ENCODE data around the gene PTDSS2. TPM values are rescaled to one million over a fixed set of nuclear protein-coding genes. Genes with fewer than 3 reads are reported as not detected.
"Not testable (repeated sequence)": the region's sequence is repeated elsewhere in the genome, so short reads cannot be mapped to it uniquely, and the experiment has no call there.

Gene PTDSS2
- total and polyA plus RNA-seq, 4 donors: 10.1 to 47.6 (median 26.7) TPM

DNA sequence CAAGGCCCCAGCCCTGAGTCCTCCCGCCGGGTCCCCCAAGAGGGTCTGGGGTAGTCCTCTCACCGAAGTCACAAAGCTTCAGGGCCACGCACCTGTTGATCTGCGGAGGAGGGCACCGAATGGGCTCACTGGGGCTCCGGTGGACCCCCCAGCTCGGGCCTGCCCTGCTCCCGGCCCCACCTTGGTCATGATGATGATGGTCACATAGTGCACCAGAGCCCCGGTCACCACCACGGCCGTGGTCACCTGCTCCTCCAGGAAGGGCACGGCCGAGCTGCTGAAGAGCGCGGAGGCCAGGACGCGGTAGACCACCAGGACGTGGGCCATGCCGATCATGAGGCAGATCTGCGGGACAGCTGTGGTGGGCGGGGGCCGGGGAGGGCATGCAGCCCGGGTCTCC, 21.8 kb upstream of the PTDSS2 start:
- ATAC-seq (ENCODE audit: low FRiP score): no peak
- Histone ChIP-seq H3K36me3 (ENCODE audit: control insufficient read depth in 1 of 2, insufficient read depth in 2 of 2, low read length in 1 of 2) (no peaks in the 10 kb centered on the region), H3K27ac (ENCODE audit: low read depth in 1 of 2, low read length in 2 of 2) (no peak overlapping the region), H3K4me1 (ENCODE audit: control insufficient read depth in 1 of 2, insufficient read depth in 2 of 2, low read length in 2 of 2) (no peaks in the 10 kb centered on the region), H3K4me3 (ENCODE audit: low read length in 2 of 2) (no peak overlapping the region), H3K9me3 (ENCODE audit: control insufficient read depth, low read length) (no peaks in the 10 kb centered on the region), H3K27me3 (ENCODE audit: control insufficient read depth in 1 of 2, insufficient read depth in 2 of 2, low read length in 1 of 2) (no peaks in the 10 kb centered on the region)
- intact Hi-C loops (cut with DNase I): no loop called here
- WGBS, 2 donors: 90 to 94% methylated on average over 24 of the region's 24 CpGs
- DNase-seq: peak in 1 of 2 donors; percentile 38

DNA sequence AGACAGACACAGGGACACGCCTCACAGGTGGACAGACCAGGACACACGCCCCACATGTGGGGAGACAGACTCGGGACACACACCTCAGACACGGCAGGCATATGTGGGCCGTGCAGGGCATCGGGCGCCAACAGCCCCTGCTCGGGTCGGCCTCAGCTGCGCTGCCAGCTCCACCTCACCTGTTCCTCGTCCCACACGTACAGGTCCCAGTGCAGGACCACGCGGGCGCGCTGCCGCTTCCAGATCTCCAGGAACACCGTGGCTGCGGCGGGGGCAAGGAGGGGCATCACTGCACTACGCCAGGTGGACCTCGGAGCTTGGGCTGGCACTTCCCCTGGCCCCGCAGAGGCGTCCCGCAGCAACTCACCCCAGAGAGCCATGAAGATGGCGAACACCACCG, 20.7 kb upstream of the PTDSS2 start:
- 88 to 92% methylated on average over 27 of the region's 27 CpGs for WGBS, 2 donors
- no peaks in the 10 kb centered on the region for H3K4me1 ChIP-seq (ENCODE audit: control insufficient read depth in 1 of 2, insufficient read depth in 2 of 2, low read length in 2 of 2)
- peak in 1 of 2 donors; percentile 33 for DNase-seq
- no peaks in the 10 kb centered on the region for H3K9me3 ChIP-seq (ENCODE audit: control insufficient read depth, low read length)
- H3K27ac ChIP-seq (ENCODE audit: low read depth in 1 of 2, low read length in 2 of 2): no peak overlapping the region
- H3K36me3 ChIP-seq (ENCODE audit: control insufficient read depth in 1 of 2, insufficient read depth in 2 of 2, low read length in 1 of 2): no peaks in the 10 kb centered on the region
- intact Hi-C loops (cut with DNase I): no loop called here
- no peak overlapping the region for H3K4me3 ChIP-seq (ENCODE audit: low read length in 2 of 2)
- no peaks in the 10 kb centered on the region for H3K27me3 ChIP-seq (ENCODE audit: control insufficient read depth in 1 of 2, insufficient read depth in 2 of 2, low read length in 1 of 2)
- no peak for ATAC-seq (ENCODE audit: low FRiP score)

DNA sequence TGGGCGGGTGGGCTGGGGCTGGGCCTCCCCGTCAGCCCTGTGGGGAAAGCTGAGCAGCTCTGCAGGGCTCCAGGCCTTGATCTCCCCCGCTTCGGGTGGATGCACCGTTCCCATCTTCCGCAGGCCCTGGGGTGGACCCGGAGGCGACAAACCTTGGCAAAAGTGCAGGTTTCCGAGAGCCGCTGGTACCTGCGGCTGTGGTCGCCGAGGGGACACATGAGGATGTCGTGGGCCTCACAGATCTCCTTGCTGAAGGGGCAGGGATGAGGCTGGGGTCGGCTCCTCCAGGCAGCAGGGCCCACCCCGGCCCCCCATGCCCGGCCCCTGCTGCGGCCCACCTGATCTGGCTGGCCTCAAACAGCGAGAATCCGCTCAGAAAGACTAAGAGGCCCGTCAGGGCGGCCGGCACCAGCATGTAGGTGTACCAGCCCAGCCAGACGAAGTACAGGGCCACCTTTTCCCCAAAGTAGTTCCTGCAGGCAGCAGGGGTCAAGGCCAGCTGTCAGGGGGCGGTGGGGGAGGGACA, 20.1 kb upstream of the PTDSS2 start:
- WGBS, 2 donors: 36 to 55% methylated on average over 23 to 25 of the region's 25 CpGs
- ATAC-seq (ENCODE audit: low FRiP score): no peak

DNA sequence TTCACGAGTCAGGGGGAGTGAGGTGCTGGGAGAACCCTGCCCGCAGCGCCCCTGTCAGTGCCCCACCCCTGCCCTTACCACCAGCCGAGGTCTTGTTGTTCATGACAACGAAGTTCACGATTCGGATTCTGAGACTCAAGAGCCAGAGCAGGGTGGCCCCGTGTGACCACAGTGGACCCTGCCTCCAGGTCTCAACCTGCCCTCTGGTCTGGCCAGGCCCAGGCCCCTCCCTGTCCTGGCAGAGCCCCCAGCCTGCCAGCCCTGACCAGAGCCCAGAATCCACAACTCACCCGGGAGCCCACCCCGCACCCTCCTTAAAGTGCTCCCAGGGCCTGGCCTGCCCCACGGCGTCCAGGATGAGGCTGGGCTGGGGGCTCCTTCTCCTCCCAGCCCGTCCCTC, 18.2 kb upstream of the PTDSS2 start:
- WGBS, 2 donors: 84 to 86% methylated on average over 13 of the region's 13 CpGs
- no peaks in the 10 kb centered on the region for H3K27me3 ChIP-seq (ENCODE audit: control insufficient read depth in 1 of 2, insufficient read depth in 2 of 2, low read length in 1 of 2)

More for the DNA sequence above, 20.1 kb upstream of the PTDSS2 start:
- Histone ChIP-seq H3K4me3 (ENCODE audit: low read length in 2 of 2) (no peak overlapping the region), H3K27ac (ENCODE audit: low read depth in 1 of 2, low read length in 2 of 2) (no peak overlapping the region), H3K4me1 (ENCODE audit: control insufficient read depth in 1 of 2, insufficient read depth in 2 of 2, low read length in 2 of 2) (no peaks in the 10 kb centered on the region), H3K9me3 (ENCODE audit: control insufficient read depth, low read length) (no peaks in the 10 kb centered on the region), H3K27me3 (ENCODE audit: control insufficient read depth in 1 of 2, insufficient read depth in 2 of 2, low read length in 1 of 2) (no peaks in the 10 kb centered on the region), H3K36me3 (ENCODE audit: control insufficient read depth in 1 of 2, insufficient read depth in 2 of 2, low read length in 1 of 2) (no peaks in the 10 kb centered on the region)
- DNase-seq: peak in 1 of 2 donors; percentile 40
- intact Hi-C loops (cut with DNase I): no loop called here

DNA sequence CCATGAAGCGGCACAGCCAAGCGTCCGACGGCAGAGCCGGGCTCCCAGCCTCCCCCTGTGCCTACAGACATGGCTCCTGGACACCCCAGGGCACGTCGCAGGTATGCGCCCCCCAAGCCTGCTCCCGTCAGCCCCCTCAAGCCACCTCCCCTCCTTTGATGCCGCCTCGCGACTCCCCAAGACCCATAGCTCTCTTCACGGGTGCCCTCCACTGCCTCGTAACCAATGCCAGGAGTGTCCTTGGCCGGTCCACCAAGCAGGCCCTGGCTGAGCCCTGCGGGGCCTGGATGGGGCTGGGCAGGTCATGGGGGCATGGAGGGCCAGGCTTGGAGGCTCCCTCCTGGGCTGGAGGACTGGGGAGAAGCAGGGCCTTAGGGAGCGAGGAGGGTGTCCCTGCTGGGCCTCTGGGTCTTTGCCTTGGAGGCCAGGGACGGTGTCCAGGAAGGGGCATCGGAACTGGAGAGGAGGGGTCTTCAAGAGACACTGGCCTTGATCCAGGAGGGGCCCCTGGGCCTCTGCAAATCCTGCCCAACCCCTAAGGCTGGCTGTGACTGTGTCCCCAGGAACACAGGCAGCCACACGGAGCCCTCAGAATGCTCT, 17.5 kb upstream of the PTDSS2 start:
- 89 to 92% methylated on average over 18 to 20 of the region's 20 CpGs for WGBS, 2 donors
- ATAC-seq (ENCODE audit: low FRiP score): no peak
- Histone ChIP-seq H3K27me3 (ENCODE audit: control insufficient read depth in 1 of 2, insufficient read depth in 2 of 2, low read length in 1 of 2) (no peaks in the 10 kb centered on the region), H3K4me1 (ENCODE audit: control insufficient read depth in 1 of 2, insufficient read depth in 2 of 2, low read length in 2 of 2) (no peaks in the 10 kb centered on the region), H3K27ac (ENCODE audit: low read depth in 1 of 2, low read length in 2 of 2) (no peak overlapping the region), H3K4me3 (ENCODE audit: low read length in 2 of 2) (no peak overlapping the region), H3K9me3 (ENCODE audit: control insufficient read depth, low read length) (no peaks in the 10 kb centered on the region), H3K36me3 (ENCODE audit: control insufficient read depth in 1 of 2, insufficient read depth in 2 of 2, low read length in 1 of 2) (no peaks in the 10 kb centered on the region)
- intact Hi-C loops (cut with DNase I): no loop called here
- DNase-seq: no peak

More for the DNA sequence above, 18.2 kb upstream of the PTDSS2 start:
- no peaks in the 10 kb centered on the region for H3K4me1 ChIP-seq (ENCODE audit: control insufficient read depth in 1 of 2, insufficient read depth in 2 of 2, low read length in 2 of 2)
- H3K27ac ChIP-seq (ENCODE audit: low read depth in 1 of 2, low read length in 2 of 2): no peak overlapping the region
- ATAC-seq (ENCODE audit: low FRiP score): no peak
- no peak for DNase-seq
- H3K4me3 ChIP-seq (ENCODE audit: low read length in 2 of 2): no peak overlapping the region
- H3K36me3 ChIP-seq (ENCODE audit: control insufficient read depth in 1 of 2, insufficient read depth in 2 of 2, low read length in 1 of 2): no peaks in the 10 kb centered on the region
- H3K9me3 ChIP-seq (ENCODE audit: control insufficient read depth, low read length): no peaks in the 10 kb centered on the region
- intact Hi-C loops (cut with DNase I): no loop called here

DNA sequence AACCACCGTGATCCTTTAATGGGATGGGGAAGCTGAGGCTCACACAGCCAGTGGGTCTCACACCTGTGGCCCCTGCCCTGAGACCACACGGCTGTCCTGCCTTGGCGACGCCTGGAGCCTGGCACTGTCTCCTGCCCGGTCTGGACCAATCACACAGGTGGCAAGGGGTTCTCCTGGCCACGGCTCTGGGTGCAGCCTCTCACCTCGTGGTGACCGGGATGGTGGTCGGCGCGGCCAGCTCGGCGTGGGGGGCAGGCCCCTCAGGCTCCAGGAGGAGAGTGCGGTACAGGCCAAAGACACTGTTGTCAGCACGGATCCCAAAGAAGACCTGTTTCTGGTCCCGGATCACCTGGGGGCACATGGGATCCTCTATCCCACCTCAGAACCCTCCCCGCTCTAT, 17.0 kb upstream of the PTDSS2 start:
- no peaks in the 10 kb centered on the region for H3K27me3 ChIP-seq (ENCODE audit: control insufficient read depth in 1 of 2, insufficient read depth in 2 of 2, low read length in 1 of 2)
- WGBS, 2 donors: 90 to 91% methylated on average over 17 of the region's 17 CpGs
- no peak for ATAC-seq (ENCODE audit: low FRiP score)
- no peaks in the 10 kb centered on the region for H3K4me1 ChIP-seq (ENCODE audit: control insufficient read depth in 1 of 2, insufficient read depth in 2 of 2, low read length in 2 of 2)
- H3K36me3 ChIP-seq (ENCODE audit: control insufficient read depth in 1 of 2, insufficient read depth in 2 of 2, low read length in 1 of 2): no peaks in the 10 kb centered on the region
- peak in 1 of 2 donors; percentile 30 for DNase-seq
- no peaks in the 10 kb centered on the region for H3K9me3 ChIP-seq (ENCODE audit: control insufficient read depth, low read length)
- intact Hi-C loops (cut with DNase I): no loop called here
- H3K4me3 ChIP-seq (ENCODE audit: low read length in 2 of 2): no peak overlapping the region
- no peak overlapping the region for H3K27ac ChIP-seq (ENCODE audit: low read depth in 1 of 2, low read length in 2 of 2)

DNA sequence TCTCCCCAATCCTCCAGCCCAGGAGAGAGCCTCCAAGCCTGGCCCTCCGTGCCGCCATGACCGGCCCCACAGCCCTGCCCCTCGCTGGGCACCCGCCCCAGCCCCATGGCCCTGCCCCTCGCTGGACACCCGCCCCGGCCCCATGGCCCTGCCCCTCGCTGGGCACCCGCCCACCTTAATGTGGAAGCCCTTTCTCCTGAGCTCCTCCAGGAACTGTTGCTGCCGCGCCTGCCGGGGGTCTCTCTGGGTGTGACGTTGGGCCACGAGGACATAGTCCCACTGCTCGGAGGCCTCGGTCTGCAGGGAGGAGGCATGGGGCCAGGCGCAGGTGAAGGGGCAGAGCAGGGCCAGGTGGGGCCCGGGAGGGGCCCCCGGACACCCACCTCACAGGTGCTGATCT, 16.4 kb upstream of the PTDSS2 start:
- H3K9me3 ChIP-seq (ENCODE audit: control insufficient read depth, low read length): no peaks in the 10 kb centered on the region
- ATAC-seq (ENCODE audit: low FRiP score) (no peak), DNase-seq (peak in 1 of 2 donors; percentile 48)
- no peak overlapping the region for H3K4me3 ChIP-seq (ENCODE audit: low read length in 2 of 2)
- no peaks in the 10 kb centered on the region for H3K27me3 ChIP-seq (ENCODE audit: control insufficient read depth in 1 of 2, insufficient read depth in 2 of 2, low read length in 1 of 2)
- intact Hi-C loops (cut with DNase I): no loop called here
- H3K36me3 ChIP-seq (ENCODE audit: control insufficient read depth in 1 of 2, insufficient read depth in 2 of 2, low read length in 1 of 2): no peaks in the 10 kb centered on the region
- 81 to 86% methylated on average over 14 to 20 of the region's 20 CpGs for WGBS, 2 donors
- no peak overlapping the region for H3K27ac ChIP-seq (ENCODE audit: low read depth in 1 of 2, low read length in 2 of 2)
- H3K4me1 ChIP-seq (ENCODE audit: control insufficient read depth in 1 of 2, insufficient read depth in 2 of 2, low read length in 2 of 2): no peaks in the 10 kb centered on the region

DNA sequence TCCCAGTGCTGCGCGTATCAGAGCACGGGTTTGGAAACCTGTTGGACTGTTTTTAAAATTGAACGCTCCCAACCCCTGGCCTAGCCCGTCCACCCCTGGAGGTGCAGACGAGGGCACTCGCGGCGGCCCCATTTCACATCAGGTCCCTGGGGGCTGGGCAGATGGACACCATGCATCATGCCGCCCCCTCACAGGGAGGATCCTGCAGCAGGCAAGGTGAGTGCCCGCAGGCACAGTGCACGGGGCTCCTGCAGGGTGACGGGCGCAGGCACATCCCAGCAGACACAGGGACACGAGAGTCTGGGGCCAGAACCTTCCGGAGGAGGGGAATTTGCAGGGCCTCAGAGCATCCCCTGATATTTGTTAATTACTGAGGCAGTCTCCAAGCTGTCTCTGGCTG, 15.6 kb upstream of the PTDSS2 start:
- Histone ChIP-seq H3K9me3 (ENCODE audit: control insufficient read depth, low read length) (no peaks in the 10 kb centered on the region), H3K4me3 (ENCODE audit: low read length in 2 of 2) (no peak overlapping the region), H3K36me3 (ENCODE audit: control insufficient read depth in 1 of 2, insufficient read depth in 2 of 2, low read length in 1 of 2) (no peaks in the 10 kb centered on the region), H3K27ac (ENCODE audit: low read depth in 1 of 2, low read length in 2 of 2) (no peak overlapping the region), H3K27me3 (ENCODE audit: control insufficient read depth in 1 of 2, insufficient read depth in 2 of 2, low read length in 1 of 2) (no peaks in the 10 kb centered on the region), H3K4me1 (ENCODE audit: control insufficient read depth in 1 of 2, insufficient read depth in 2 of 2, low read length in 2 of 2) (no peaks in the 10 kb centered on the region)
- DNase-seq (peak in 1 of 2 donors; percentile 42), ATAC-seq (ENCODE audit: low FRiP score) (no peak)
- WGBS, 2 donors: 82 to 86% methylated on average over 16 of the region's 16 CpGs
- intact Hi-C loops (cut with DNase I): no loop called here

DNA sequence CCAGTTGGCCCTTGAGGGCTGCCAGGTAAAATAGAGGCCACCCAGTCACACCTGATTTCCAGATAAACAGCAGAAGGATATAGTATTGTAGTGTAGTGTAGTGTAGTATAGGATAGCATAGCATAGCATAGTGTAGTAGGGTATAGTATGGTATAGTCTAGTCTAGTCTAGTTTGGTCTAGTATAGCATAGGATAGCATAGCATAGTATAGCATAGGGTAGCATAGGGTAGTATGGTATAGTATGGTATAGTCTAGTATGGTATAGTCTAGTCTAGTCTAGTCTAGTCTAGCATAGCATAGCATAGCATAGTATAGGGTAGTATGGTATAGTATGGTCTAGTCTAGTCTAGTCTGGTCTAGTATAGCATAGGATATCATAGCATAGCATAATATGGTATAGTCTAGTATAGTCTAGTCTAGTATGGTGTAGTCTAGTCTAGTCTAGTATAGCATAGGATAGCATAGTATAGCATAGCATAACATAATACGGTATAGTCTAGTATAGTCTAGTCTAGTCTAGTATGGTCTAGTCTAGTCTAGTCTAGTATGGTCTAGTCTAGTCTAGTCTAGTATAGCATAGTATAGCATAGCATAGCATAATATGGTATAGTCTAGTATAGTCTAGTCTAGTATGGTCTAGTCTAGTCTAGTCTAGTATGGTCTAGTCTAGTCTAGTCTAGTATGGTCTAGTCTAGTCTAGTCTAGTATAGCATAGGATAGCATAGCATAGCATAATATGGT, 14.9 kb upstream of the PTDSS2 start:
- DNase-seq; H3K36me3 ChIP-seq (ENCODE audit: control insufficient read depth in 1 of 2, insufficient read depth in 2 of 2, low read length in 1 of 2); H3K4me3 ChIP-seq (ENCODE audit: low read length in 2 of 2); intact Hi-C loops (cut with DNase I); H3K4me1 ChIP-seq (ENCODE audit: control insufficient read depth in 1 of 2, insufficient read depth in 2 of 2, low read length in 2 of 2); H3K27me3 ChIP-seq (ENCODE audit: control insufficient read depth in 1 of 2, insufficient read depth in 2 of 2, low read length in 1 of 2); ATAC-seq (ENCODE audit: low FRiP score); H3K27ac ChIP-seq (ENCODE audit: low read depth in 1 of 2, low read length in 2 of 2); H3K9me3 ChIP-seq (ENCODE audit: control insufficient read depth, low read length): not testable (repeated sequence)
- 99 to 100% methylated on average over 1 of the region's 1 CpG for WGBS, 2 donors

Measured in aorta (tissue), 5 donors.